ENCODE data around the gene RIPOR2.
"Not testable (repeated sequence)": the region's sequence is repeated elsewhere in the genome, so short reads cannot be mapped to it uniquely, and the experiment has no call there.

RIPOR2 gene

GRCh38 chr6:24902782-24903181 lies 33.0 kb downstream of the RIPOR2 start:
- DNase-seq = no peak

GRCh38 chr6:24901698-24902328 lies 33.9 kb downstream of the RIPOR2 start:
- DNase-seq = no peak

DNA sequence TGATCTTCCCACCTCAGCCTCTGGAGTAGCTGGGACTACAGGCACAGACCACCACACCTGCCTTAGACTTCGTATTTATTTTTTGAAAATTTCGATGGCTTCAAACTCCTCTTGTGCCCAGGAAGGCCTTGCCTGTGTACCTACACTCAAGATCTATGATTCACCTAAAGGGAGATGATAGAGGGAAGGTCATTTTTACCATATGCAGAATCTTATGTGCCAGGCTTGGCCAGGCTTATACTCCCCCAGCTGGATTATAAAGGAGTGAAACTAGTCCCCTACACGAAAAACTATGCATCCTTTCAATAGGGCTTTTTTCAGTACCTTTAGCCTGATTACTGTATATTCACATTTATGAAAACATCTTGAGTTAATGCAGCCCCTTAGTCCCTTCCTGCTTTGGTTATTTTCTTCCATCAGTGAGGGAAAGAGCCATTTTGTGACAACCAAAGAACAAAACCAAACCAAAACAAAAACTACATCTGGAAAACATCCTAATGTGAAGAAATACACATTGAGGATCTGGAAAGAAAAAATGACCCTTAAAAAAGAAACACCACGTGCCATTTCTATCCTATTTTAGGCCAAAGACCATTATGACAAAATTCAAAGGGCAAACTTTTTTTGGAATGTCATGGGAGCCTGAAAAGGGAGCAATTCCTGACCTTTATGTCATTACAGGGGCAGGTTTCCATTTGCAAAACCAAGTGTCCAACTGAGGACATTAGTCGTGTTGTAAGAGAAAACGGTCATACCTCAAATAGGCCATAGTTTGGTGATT lies 34.7 kb downstream of the RIPOR2 start:
- DNase-seq = no peak

DNA sequence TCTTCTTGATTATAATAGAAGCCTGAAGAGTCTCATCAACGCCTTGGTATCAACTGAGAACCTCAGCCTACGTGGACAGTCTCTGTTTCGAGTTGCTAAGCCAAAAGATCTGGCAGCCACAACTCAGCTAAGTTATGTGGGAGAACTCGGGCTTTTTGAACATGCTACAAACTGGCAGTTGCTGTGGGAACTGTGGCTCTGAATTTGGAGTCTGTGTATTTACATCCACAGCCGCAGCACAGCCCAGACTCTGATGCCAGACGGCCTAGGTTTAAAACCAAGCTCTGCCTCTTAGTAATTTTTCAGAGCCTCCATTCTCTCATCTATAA lies 35.8 kb downstream of the RIPOR2 start:
- no peak for DNase-seq

- no peak for DNase-seq
Measured at GRCh38 chr6:24899136-24899996, 36.4 kb downstream of the RIPOR2 start.

DNA sequence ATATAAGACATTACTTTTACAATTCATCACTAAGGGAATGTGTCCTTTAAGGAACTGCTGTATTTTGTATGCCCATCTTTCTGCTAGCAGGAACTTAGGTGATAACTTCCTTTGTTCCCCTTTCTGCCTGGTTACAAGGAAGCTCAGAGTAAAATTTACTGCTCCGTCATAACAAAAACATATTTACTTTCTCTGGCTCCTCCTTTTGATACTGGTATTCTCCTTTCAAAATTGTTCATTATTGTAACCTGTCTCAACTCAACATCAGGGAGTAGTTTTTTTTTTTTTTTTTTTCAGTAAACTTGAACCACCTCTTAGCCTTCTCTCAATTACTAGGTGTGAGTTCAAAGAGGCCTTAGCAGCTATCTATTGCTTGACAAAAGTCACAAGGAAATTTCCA lies 37.1 kb downstream of the RIPOR2 start:
- DNase-seq = no peak

- no peak for DNase-seq
Measured at GRCh38 chr6:24897186-24897585, 38.6 kb downstream of the RIPOR2 start.

- DNase-seq = no peak
Measured at GRCh38 chr6:24893342-24893850, 42.4 kb downstream of the RIPOR2 start.

DNA sequence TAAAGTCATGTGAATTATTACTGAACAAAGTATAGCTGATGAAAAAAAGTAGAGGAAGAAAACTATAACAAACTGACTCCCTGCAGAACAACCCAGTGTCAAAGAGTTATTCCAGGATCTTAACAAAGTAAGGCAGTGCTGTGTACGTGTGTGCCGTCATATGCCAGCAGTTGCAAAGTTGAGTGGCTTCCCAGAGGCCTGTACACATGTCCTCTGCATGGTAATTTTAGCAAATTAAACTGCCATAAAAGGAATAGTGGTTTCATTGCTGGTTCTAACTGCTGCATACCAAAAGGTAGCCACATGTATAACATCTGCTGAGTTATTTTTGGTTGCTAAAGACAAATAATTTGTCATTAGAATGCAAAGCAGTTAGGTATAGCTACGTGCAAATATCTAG lies 44.8 kb downstream of the RIPOR2 start:
- no peak for DNase-seq

- DNase-seq = no peak
Measured at GRCh38 chr6:24890471-24890870, 45.3 kb downstream of the RIPOR2 start.

DNA sequence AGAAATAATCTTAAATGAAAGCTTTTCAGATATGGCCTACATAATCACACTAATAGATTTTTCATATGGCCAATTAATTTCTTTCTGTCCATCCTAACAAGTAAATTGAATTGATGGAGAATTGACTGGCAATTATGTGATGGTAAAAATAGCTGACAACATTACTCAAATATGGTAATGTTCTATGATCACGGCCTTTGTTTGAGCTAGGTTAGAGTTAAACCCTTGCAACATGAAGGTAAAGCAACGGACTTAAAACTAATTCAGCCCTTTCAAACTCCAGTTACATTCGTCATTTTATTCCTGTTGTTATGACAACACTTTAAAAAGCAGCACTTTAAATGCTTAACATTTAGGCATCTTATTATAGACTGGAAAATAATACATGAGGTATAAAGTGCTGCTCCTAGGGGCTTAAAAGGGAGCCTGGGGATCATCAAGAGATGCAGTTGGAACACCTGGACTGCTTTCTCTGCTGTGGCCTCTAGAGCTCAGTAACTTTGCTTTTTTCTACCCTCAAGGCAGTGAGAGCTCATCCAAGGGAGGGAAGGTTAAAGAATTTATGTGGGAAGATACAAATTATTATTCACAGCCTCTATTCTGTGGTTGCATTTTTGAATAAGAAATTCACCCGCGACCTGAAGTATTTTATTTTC lies 46.9 kb downstream of the RIPOR2 start:
- DNase-seq = no peak

- DNase-seq = no peak
Measured at GRCh38 chr6:24887545-24888140, 48.1 kb downstream of the RIPOR2 start.

DNA sequence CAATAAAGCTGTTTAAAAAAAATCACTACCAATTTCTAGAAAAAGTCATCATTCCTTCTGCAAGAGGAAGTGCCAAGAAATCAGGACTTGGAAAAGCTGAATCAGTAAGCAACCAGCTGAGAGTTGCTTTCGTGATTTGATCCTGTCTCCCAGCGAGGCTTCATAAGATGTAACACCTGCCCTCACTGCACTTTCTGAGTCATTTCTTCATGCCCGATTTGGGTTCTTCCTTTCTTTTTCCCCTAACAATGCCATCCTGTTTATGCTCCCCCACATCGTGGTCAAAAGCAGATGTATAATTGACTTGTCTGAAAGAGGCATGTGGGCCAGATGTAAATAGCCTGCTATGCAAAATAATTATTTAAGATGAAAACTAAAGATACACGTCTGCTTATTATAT lies 52.1 kb downstream of the RIPOR2 start:
- no peak for DNase-seq

GRCh38 chr6:24882835-24883555 lies 52.8 kb downstream of the RIPOR2 start:
- DNase-seq = no peak

GRCh38 chr6:24882295-24882694 lies 53.5 kb downstream of the RIPOR2 start:
- no peak for DNase-seq

- DNase-seq = no peak
Measured at GRCh38 chr6:24881376-24881775, 54.4 kb downstream of the RIPOR2 start.

GRCh38 chr6:24880451-24880850 lies 55.3 kb downstream of the RIPOR2 start:
- no peak for DNase-seq

- no peak for DNase-seq
Measured at GRCh38 chr6:24879351-24879750, 56.4 kb downstream of the RIPOR2 start.

- not testable (repeated sequence) for DNase-seq
Measured at GRCh38 chr6:24877747-24878146, 58.0 kb downstream of the RIPOR2 start.

- no peak for DNase-seq
Measured at GRCh38 chr6:24876499-24877465, 59.0 kb downstream of the RIPOR2 start.

DNA sequence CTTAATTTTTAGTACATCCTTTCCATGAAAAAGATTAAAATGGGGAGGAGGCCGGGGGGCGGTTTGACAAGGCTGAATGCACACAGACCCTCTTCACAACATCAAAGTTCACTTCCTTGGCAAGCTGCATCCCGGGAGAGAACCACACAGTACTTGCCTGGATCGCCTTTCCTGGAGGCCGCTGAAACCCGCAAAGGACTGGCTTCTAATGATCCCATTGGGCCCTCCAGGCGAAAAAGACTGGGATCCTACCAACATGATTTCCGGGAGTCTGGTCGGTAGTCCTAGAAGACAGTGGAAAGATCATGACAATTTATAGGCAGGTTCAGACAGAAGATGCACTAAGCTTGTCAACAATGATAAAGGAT lies 60.2 kb downstream of the RIPOR2 start:
- DNase-seq = no peak
